ENCODE data around the gene SYNE1. TPM values are rescaled to one million over a fixed set of nuclear protein-coding genes. Genes with fewer than 3 reads are reported as not detected.

SYNE1 gene
- polyA plus RNA-seq, 6 donors from 2014 or later, result 24.1 to 50.3 (median 30.9) TPM

DNA sequence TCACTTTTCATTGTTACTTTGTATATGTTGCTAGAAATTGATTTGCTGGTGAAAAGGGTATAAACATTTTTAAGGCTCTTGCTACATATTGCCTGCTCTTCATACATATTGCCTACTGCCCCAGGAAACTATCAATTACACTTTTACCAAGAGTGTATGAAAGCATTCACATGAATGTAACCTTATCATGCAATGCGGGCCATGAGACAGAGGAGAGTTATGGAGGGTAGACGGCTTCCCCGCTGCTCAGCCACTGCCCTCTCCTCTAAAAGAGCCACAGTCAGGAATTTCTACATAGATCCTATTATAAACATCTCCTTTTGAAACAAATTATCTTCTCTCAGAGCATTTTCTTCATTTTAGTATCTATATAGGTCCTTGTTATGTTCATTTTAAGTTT is 565.3 kb downstream of the SYNE1 start:
- Mint-ChIP-seq H3K4me3 (no peak overlapping the region), H3K27ac (no peak overlapping the region), H3K36me3 (peaks cover 8 to 15% of the 10 kb centered on the region in 2 donors), H3K27me3 (no peaks in the 10 kb centered on the region), H3K4me1 (no peaks in the 10 kb centered on the region), H3K9me3 (peaks cover 9 to 28% (median 18%) of the 10 kb centered on the region in 7 donors)
- ATAC-seq (ENCODE audit: low read depth in 2 of 2) (no peak), DNase-seq (no peak)

Other genes starting within 250 kb of the SYNE1 start
- under 1 TPM in 1 of 6 donors, not detected in 5; 0.31 TPM for gene MYCT1, start 60.5 kb upstream of the SYNE1 start, polyA plus RNA-seq (ENCODE audit: low read depth in 6 of 6)
- not detected for gene VIP, start 113.4 kb upstream of the SYNE1 start, polyA plus RNA-seq (ENCODE audit: low read depth in 6 of 6)

Measured in naive B cell (primary cell).